Left lung (tissue), 10 donors: ENCODE data around the gene PARP8. TPM values are rescaled to one million over a fixed set of nuclear protein-coding genes. Genes with fewer than 3 reads are reported as not detected.

ENCODE experiments used
- ATAC-seq: fragments of 200-7000 bp; cut with Tn5 transposase; one replicate; pipeline ENCODE4 v1.9.1; 2020; ENCODE audit warnings: moderate library complexity
- DNase-seq, 4 donors: peaks; one replicate each; pipeline ENCODE4 v3.0.0-alpha.2; 2013 to 2020
- H3K27ac ChIP-seq, 2 donors: fragments of 200-600 bp; sonication (generic) in 1 of 2; one replicate each; pipeline versions ENCODE4 v1.5.0 to v1.8.0; 2020 to 2021
- H3K27me3 ChIP-seq, 2 donors: fragments of 200-600 bp; sonication (generic) in 1 of 2; one replicate each; pipeline versions ENCODE4 v1.5.0 to v1.8.0; 2020 to 2021
- H3K36me3 ChIP-seq, 2 donors: fragments of 200-600 bp; sonication (generic) in 1 of 2; one replicate each; pipeline versions ENCODE4 v1.5.0 to v1.8.0; 2020 to 2021
- H3K4me1 ChIP-seq, 2 donors: fragments of 200-600 bp; one replicate each; pipeline ENCODE4 v1.8.0; 2021
- H3K4me3 ChIP-seq, 2 donors: fragments of 200-600 bp; sonication (generic) in 1 of 2; one replicate each; pipeline versions ENCODE4 v1.5.0 to v1.8.0; 2020 to 2021; ENCODE audit warnings: mild to moderate bottlenecking in 1 of 2
- H3K9me3 ChIP-seq, 2 donors: fragments of 200-600 bp; sonication (generic) in 1 of 2; one replicate each; pipeline versions ENCODE4 v1.5.0 to v1.8.0; 2020 to 2021
- CTCF ChIP-seq, 2 donors: fragments of 200-600 bp; sonication (generic) in 1 of 2; IDR thresholded peaks; one replicate each; pipeline versions ENCODE4 v1.5.0 to v1.8.0; 2021; ENCODE audit warnings: antibody characterized with exemption in 2 of 2
- intact Hi-C, 2 donors: fragments of 100-400 bp; cut with DNase I; formaldehyde crosslinking; loops; one replicate each; pipeline versions ENCODE4 v1.11.2 to v1.14.2; 2022
- polyA plus RNA-seq, 6 donors: library from polyadenylated mRNA; unstranded; fragments of 120-200 nt; gene quantifications; one replicate each; pipeline ENCODE4 v1.2.1, GENCODE V29; 2013; ENCODE audit not compliant: insufficient read length in 6 of 6
- total RNA-seq, 2 donors: library from RNA; stranded (reverse); fragmentation: NEBNext Ultra II Directional; extraction: Animal tissue kit (Norgen Biotek cat#: 25700); gene quantifications; one replicate each; pipeline ENCODE4 v1.2.1, GENCODE V29; 2021
- donor health status: DM: no; HTN: yes; CAD: no.
- donor health status: DM: no; HTN: no; CAD: no.

The PARP8 gene
- total and polyA plus RNA-seq, 8 donors = 19.1 to 41.3 (median 22.0) TPM

GRCh38 chr5:50867140-50867539, 200.7 kb downstream of the PARP8 start:
- Histone ChIP-seq H3K4me3 (no peak overlapping the region), H3K9me3 (no peaks in the 10 kb centered on the region), H3K27ac (no peak overlapping the region), H3K27me3 (no peaks in the 10 kb centered on the region), H3K36me3 (no peaks in the 10 kb centered on the region), H3K4me1 (no peaks in the 10 kb centered on the region)
- no peak for ATAC-seq
- intact Hi-C loops = no loop called here
- no peak for DNase-seq
- TF ChIP-seq CTCF (IDR thresholded peaks at IDR 0.05) = no peak

GRCh38 chr5:50873595-50874277, 207.3 kb downstream of the PARP8 start:
- Histone ChIP-seq H3K27ac (no peak overlapping the region), H3K27me3 (no peaks in the 10 kb centered on the region), H3K4me3 (no peak overlapping the region), H3K9me3 (no peaks in the 10 kb centered on the region), H3K4me1 (no peaks in the 10 kb centered on the region), H3K36me3 (no peaks in the 10 kb centered on the region)
- ATAC-seq (no peak), DNase-seq (no peak)
- intact Hi-C loops = no loop called here
- TF ChIP-seq CTCF (IDR thresholded peaks at IDR 0.05) = no peak

GRCh38 chr5:50874306-50875001, 208.0 kb downstream of the PARP8 start:
- H3K4me3 ChIP-seq = no peak overlapping the region
- TF ChIP-seq CTCF (IDR thresholded peaks at IDR 0.05) = no peak
- intact Hi-C loops = no loop called here
- no peak overlapping the region for H3K27ac ChIP-seq
- no peaks in the 10 kb centered on the region for H3K9me3 ChIP-seq
- DNase-seq (no peak), ATAC-seq (peak; percentile 38)
- no peaks in the 10 kb centered on the region for H3K4me1 ChIP-seq
- H3K27me3 ChIP-seq = no peaks in the 10 kb centered on the region
- H3K36me3 ChIP-seq = no peaks in the 10 kb centered on the region

- Histone ChIP-seq H3K4me3 (no peak overlapping the region), H3K36me3 (no peaks in the 10 kb centered on the region), H3K27ac (no peak overlapping the region), H3K9me3 (no peaks in the 10 kb centered on the region), H3K27me3 (no peaks in the 10 kb centered on the region), H3K4me1 (no peaks in the 10 kb centered on the region)
- ATAC-seq = peak; percentile 18
- no peak for TF ChIP-seq CTCF (IDR thresholded peaks at IDR 0.05)
- intact Hi-C loops = no loop called here
- DNase-seq = no peak
These were observed 208.5 kb downstream of the PARP8 start for GRCh38 chr5:50875002-50875344.

- intact Hi-C loops = no loop called here
- no peak for ATAC-seq
These were observed 212.0 kb downstream of the PARP8 start for GRCh38 chr5:50878470-50878869.

More at GRCh38 chr5:50878470-50878869, 212.0 kb downstream of the PARP8 start:
- no peak for DNase-seq
- Histone ChIP-seq H3K9me3 (no peaks in the 10 kb centered on the region), H3K27ac (no peak overlapping the region), H3K36me3 (no peaks in the 10 kb centered on the region), H3K4me1 (no peaks in the 10 kb centered on the region), H3K27me3 (no peaks in the 10 kb centered on the region), H3K4me3 (no peak overlapping the region)
- no peak for TF ChIP-seq CTCF (IDR thresholded peaks at IDR 0.05)
